Activated CD4-positive, alpha-beta T cell treated with anti-CD3 and anti-CD28 coated beads, Interleukin-2, Interleukin-6, amounts not matched to agents 100 ng/mL and 50 ng/mL, durations not matched to agents 16 hours and 8 hours (primary cell): ENCODE data around the gene IL18.
"Not testable (repeated sequence)": the region's sequence is repeated elsewhere in the genome, so short reads cannot be mapped to it uniquely, and the experiment has no call there.

ENCODE experiments used
- DNase-seq: peaks from one replicate; pipeline ENCODE4 v3.0.0-alpha.2; 2020

IL18 gene

GRCh38 chr11:112163875-112164685, at the start of gene IL18:
TSS of gene IL18 (minus strand) at chr11:112164094. CDS start at chr11:112155053, 9,041 bp downstream.
- no peak for DNase-seq

DNA sequence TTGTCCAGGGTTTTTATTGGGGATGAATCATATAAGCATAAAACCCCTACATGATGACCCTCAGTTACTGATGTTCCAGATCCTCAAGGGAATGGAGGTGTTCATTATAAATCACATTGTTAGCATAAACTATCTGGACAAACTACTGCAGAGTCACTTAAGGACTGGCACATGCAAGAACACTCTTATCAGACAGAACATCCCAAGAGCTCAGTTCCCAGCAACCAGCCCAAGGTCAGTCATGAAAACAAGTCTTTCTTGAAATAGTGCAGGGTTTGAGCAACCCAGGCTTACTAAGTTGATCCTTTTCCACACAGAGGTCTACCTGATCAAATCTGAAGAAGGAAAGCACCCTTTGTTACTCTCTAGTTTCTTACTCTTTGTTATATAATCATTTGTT, 48.8 kb upstream of the IL18 start:
- DNase-seq, result no peak

GRCh38 chr11:112212290-112212689, 48.4 kb upstream of the IL18 start:
- no peak for DNase-seq

DNA sequence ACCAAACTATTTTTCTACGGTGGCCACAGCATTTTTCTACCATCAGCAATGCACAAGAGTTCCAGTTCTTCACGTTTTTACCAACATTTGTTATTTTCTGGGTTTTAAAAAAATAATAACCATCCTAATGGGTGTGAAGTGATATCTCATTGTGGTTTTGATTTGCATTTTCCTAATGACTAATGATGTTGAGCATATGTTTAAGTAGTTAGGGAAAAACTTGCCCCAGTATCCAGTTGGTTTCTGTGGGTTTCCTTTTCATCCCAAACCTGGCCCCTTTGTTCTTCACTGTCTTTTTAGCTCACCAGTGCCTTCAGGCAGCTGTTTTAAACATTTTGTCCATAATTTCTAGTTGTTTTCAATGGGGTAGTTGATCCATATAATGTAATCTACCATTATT, 47.6 kb upstream of the IL18 start:
- peak; percentile 45 for DNase-seq

GRCh38 chr11:112210890-112211289, 47.0 kb upstream of the IL18 start:
- no peak for DNase-seq

DNA sequence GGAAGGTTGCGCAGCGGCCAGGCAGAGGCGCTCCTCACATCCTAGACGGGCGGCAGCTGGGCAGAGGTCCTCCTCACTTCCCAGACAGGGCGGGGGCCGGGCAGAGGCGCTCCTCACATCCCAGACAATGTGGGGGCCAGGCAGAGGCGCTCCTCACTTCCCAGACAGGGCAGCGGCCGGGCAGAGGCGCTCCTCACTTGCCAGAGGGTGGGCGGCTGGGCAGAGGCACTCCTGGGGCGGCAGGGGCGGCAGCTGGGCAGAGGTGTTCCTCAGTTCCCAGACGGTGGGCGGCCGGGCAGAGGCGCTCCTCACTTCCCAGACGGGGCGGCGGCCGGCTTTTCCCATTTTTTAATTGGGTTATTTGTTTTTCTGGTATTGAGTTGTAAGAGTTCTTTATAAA, 42.2 kb upstream of the IL18 start:
- DNase-seq, result no peak

GRCh38 chr11:112200252-112200651, 36.4 kb upstream of the IL18 start:
- DNase-seq, result no peak

DNA sequence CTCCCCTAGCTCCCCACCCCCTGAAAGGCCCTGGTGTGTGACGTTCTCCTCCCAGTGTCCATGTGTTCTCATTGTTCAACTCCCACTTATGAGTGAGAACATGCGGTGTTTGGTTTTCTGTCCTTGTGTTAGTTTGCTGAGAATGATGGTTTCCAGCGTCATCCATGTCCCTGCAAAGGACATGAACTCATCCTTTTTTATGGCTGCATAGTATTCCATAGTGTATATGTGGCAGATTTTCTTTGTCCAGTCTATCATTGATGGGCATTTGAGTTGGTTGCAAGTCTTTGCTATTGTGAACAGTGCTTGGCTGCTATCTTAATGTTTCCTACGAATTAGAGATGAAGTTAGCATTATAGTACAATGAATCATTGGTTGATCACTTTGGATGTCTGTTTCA, 35.2 kb upstream of the IL18 start:
- not testable (repeated sequence) for DNase-seq

DNA sequence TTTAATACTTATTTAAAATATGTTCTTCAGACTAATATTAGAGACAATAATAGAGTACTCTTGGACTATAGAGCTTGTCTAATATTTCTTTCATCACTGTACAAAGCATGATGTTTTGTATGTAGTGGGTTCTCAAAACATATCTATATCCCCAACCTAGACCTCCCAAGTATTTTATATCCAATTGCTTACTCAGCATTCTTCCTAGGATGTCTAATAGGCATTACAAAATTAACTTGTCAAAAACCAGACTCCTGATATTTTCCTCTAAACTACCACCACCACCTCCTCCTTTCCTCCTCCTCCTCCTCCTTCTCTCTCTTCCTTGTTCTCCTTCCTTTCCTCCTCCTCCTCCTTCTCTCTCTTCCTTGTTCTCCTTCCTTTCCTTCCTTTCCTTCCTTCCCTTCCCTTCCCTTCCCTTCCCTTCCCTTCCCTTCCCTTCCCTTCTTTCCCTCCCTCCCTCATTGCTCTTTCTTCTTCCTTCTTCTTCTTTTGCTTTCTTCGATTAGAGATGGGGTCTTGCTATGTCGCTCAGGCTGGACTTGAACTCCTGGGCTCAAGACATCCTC, 32.7 kb upstream of the IL18 start:
- no peak for DNase-seq

- DNase-seq, result no peak
Observed at GRCh38 chr11:112195951-112196351, 32.1 kb upstream of the IL18 start.

- not testable (repeated sequence) for DNase-seq
Observed at GRCh38 chr11:112195113-112195512, 31.2 kb upstream of the IL18 start.

DNA sequence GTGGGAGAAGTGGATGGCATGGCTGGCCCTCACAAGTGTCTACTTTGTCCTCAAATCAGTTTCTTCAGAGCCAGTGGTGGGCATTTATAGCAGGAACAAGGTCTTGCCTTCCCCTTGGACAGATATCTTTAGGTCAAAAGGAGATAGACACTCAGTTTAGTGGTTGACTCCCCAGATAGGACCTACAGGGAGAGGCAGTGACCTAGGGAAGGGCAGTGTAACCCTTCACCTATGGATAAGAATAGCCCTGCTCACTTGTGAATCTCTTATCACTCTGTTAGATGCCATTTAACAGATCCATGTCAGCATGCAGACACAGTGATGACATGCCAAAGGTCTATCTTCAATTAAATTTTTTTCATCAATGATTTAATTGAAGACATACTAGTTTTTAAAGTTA, 22.4 kb upstream of the IL18 start:
- DNase-seq, result no peak

DNA sequence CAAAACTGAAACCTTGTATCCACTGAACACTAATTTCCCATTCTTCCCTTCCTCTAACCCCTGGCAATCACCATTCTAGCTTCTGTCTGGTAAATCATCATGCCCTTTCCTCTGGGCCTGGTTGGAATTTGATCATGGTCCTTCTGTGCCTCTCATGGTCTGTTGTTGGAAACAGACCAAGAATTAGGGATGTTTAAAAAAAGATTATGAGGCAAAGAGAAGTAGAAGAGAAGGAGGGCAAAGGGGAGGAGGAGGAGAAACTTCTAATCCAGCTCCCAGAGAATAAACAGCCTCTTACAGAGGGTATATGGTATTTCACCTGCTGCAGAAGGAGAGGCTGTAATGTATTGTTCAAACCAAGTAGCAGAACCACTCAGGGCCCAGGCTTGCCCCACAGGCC, 22.0 kb upstream of the IL18 start:
- DNase-seq, result no peak

GRCh38 chr11:112182867-112183266, 19.0 kb upstream of the IL18 start:
- DNase-seq, result no peak

GRCh38 chr11:112179601-112180000, 15.7 kb upstream of the IL18 start:
- DNase-seq, result no peak

- no peak for DNase-seq
Observed at GRCh38 chr11:112178936-112179335, 15.0 kb upstream of the IL18 start.

DNA sequence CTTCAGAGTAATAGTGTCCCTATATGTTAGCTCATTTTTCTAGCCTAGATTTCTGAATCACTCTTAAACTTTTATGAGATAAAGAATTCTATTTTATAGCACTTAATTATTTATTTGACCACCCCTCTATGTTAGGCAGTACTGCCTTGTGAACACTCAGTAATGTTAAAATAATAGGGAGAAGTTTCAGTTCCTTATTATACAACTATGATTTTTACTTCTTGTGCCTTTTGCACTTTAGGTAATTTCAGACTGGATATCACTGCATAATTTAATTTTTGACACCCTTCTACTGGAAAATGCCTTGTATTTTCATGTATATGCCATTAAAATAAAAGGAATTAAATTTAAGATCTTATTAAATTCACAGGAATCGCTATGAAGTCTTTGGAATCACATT, 14.5 kb upstream of the IL18 start:
- no peak for DNase-seq

DNA sequence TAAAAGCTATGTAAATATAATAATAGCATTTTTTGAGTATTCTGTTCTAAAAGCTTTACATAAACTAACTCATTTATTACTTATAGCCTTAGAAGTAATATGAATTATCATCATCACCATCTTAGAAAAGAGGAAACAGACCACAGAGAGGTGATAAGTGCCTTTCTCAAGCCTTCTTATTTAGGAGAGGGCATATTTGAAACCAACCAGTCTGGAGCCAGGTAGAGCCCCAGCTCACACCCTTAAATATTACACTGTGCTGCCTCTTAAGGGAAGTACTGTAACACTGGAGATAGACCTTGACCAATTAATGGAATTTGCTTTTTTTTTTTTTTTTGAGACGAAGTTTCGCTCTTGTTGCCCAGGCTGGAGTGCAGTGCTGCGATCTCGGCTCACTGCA, 13.7 kb upstream of the IL18 start:
- no peak for DNase-seq

GRCh38 chr11:112176077-112176476, 12.2 kb upstream of the IL18 start:
- DNase-seq, result no peak

GRCh38 chr11:112175599-112175952, 11.7 kb upstream of the IL18 start:
- DNase-seq, result no peak

- DNase-seq, result peak; percentile 50
Observed at GRCh38 chr11:112174789-112175598, 11.1 kb upstream of the IL18 start, which contains the start of gene BCO2. TSS of gene BCO2 (plus strand) at chr11:112175512. CDS start at chr11:112175602, 90 bp downstream.

DNA sequence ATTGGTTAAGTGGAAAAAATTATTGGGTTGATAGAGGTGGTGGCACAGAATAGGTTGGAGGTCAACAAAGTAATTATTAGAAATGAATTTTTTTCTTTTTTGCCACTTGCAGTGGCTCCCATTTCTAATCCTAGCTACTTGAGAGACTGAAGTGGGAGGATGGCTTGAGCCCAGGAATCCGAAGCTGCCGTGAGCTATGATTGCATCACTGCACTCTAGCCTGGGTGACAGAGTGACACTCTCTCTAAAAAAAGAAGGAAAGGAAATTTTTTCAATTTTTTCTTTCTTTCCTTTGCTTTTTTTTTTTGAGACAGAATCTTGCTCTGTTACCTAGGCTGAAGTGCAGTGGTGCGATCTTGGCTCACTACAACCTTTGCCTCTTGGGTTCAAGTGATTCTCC, 9.3 kb upstream of the IL18 start:
- DNase-seq, result no peak

DNA sequence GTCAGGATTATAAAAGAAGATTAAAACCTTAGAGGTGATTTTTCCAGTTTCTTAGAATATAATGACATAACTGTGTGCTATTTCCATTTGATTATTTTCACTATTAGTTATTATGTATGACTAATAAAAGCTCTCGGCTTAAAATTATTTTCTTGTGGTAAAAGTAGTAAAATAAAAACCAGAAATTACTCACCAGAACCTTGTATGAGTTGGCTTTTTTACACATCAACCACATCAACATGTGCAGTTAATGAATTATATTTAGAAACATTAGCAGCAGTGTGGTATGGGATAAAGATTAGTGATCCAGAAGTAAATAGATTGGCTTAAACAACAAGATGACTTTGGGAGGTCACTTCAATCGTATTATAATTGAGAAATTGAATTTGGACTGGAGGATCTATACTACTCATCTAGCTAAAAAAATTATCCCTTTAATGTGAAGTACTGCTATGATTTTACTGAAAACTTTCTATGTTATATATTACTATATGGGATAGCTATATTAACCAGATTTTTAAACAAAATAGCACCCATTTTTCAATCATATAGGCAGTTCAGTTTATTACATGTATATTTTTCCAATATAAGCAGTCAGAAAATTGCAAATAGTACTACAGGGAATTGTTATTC, 8.6 kb upstream of the IL18 start:
- peak; percentile 30 for DNase-seq
